Measurements from ENCODE around the gene SNX8. TPM values are rescaled to one million over a fixed set of nuclear protein-coding genes. Genes with fewer than 3 reads are reported as not detected.

The SNX8 gene
- total RNA-seq, 2 donors from 2014 or later: 8.6 to 9.3 TPM

DNA sequence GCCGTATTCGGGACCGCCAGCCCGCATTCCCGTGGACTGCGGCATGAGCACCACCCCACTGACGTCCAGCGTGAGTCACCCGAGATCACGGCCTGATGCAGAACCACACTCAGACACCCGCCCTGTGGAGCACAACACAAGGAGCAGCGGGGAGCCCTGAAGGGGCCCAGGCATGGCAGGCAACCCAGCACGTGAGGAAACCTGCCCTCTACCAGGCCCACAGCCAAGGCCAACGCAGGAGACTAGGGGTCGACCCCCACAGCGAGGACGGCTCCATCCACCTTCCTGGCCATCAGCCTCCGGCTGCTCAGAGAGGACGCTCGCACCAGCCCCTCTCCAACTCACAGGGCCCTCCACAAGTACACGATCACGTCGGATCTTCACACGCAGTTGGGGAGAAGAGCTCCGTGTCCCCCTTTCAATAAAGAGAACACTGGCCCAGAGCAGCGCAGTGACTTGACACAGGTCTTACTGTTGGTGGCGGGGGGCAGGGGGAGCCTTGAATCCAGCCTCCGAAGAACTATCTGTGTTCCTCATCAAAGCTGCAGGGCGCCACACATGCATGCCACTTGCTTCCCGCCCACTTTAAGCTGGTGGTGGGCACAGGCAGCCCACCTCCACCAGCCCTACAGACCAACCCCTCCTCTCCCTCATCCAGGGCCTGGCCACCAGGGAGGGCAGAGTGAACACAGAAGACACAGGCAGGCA is 103.5 kb downstream of the SNX8 start:
- H3K27me3 Mint-ChIP-seq: no peaks in the 10 kb centered on the region
- ATAC-seq: no peak
- DNase-seq: no peak
- peaks cover 18% of the 10 kb centered on the region for H3K4me1 Mint-ChIP-seq
- H3K9me3 ChIP-seq (ENCODE audit: control insufficient read depth, low read length, poor library complexity, severe bottlenecking): no peaks in the 10 kb centered on the region
- no peak overlapping the region for H3K27ac Mint-ChIP-seq
- peaks cover 16% of the 10 kb centered on the region for H3K36me3 Mint-ChIP-seq (ENCODE audit: low read depth)
- no peak overlapping the region for H3K4me3 Mint-ChIP-seq

DNA sequence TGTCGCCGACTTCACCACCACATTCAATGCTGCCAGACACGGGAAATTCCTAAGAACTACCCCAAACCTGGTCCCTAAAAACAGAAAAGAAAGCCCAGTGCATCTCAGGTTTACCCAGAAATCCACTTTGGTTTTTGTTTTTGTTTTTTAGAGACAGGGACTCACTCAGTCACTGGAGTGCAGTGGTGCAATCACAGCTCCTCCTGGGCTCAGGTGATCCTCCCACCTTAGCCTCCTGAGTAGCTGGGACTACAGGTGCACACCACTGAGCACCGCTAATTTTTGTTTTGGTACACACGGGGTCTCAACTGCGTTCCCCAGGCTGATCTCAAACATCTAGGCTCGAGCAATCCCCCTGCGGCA is 104.3 kb downstream of the SNX8 start:
- Mint-ChIP-seq H3K4me1 (peaks cover 13% of the 10 kb centered on the region), H3K27me3 (no peaks in the 10 kb centered on the region), H3K27ac (no peak overlapping the region), H3K36me3 (ENCODE audit: low read depth) (peaks cover 13% of the 10 kb centered on the region), H3K4me3 (no peak overlapping the region)
- DNase-seq (no peak), ATAC-seq (no peak)
- no peaks in the 10 kb centered on the region for H3K9me3 ChIP-seq (ENCODE audit: control insufficient read depth, low read length, poor library complexity, severe bottlenecking)

- H3K4me3 Mint-ChIP-seq: no peak overlapping the region
- H3K27ac Mint-ChIP-seq: peak overlapping the region; percentile 72
- H3K9me3 ChIP-seq (ENCODE audit: control insufficient read depth, low read length, poor library complexity, severe bottlenecking): no peaks in the 10 kb centered on the region
Measured at GRCh38 chr7:2209146-2209960, 104.9 kb downstream of the SNX8 start.

DNA sequence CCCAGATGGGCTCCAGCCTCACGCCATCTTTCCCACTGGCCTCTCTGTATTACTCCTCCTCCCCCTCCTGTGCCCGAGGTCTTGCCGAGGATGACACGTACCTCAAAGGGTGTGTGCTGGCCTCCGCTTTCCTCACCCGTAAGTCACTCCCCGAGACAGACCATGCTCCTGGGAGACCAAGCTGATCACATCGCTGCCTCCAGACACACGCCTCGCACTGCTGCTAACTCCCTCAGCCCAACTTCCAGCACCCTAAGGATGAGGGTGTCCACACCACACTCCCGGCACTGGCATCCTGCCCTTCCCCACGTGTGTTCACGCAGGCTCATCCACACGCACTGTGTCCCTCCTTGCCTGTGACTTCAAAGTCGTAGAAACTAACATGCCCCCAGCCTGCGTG is 105.5 kb downstream of the SNX8 start:
- no peak for DNase-seq
- peaks cover 10% of the 10 kb centered on the region for H3K4me1 Mint-ChIP-seq
- H3K36me3 Mint-ChIP-seq (ENCODE audit: low read depth): peaks cover 10% of the 10 kb centered on the region
- no peak for ATAC-seq
- H3K4me3 Mint-ChIP-seq: no peak overlapping the region
- peak overlapping the region; percentile 72 for H3K27ac Mint-ChIP-seq
- H3K27me3 Mint-ChIP-seq: no peaks in the 10 kb centered on the region
- H3K9me3 ChIP-seq (ENCODE audit: control insufficient read depth, low read length, poor library complexity, severe bottlenecking): no peaks in the 10 kb centered on the region

More at GRCh38 chr7:2209146-2209960, 104.9 kb downstream of the SNX8 start:
- H3K27me3 Mint-ChIP-seq: no peaks in the 10 kb centered on the region
- DNase-seq (peak in 2 of 3 donors; percentile 19 to 23), ATAC-seq (peak; percentile 60)
- H3K36me3 Mint-ChIP-seq (ENCODE audit: low read depth): peaks cover 13% of the 10 kb centered on the region
- peaks cover 9% of the 10 kb centered on the region for H3K4me1 Mint-ChIP-seq

DNA sequence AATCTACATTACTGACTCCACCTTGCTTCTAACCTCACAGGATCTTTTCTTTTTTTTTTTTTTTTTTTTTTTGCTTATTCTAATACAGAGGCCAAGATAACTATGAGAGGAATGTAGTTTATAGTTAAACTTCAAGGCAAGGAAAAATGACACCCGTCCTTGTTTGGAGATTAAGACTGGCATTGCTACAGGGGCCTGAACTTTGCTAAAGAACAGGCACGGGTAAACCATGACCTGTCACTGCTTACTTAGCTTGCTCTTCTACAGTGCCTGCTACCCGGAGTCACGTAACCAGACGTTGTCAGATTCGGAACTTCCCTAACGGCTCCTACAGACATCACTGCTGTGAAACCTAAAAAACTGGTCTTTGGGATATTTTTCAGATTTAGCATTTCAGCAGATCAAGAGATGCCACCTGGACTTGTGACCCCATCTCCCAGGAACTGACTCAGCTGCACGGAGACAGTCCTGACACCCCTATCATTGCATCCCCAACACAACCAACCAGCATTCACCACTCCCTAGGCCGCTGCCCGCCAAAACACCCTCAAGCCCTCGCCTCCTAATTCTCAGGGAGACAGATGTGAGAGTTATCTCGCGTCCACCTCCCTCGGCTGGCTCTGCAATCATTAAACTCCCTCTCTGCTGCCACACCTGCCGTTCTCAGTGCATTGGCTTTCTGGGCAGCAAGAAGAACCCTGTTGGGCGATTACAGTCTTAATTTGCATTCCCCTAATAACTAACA is 109.0 kb downstream of the SNX8 start:
- H3K27ac Mint-ChIP-seq: no peak overlapping the region
- DNase-seq (no peak), ATAC-seq (no peak)

DNA sequence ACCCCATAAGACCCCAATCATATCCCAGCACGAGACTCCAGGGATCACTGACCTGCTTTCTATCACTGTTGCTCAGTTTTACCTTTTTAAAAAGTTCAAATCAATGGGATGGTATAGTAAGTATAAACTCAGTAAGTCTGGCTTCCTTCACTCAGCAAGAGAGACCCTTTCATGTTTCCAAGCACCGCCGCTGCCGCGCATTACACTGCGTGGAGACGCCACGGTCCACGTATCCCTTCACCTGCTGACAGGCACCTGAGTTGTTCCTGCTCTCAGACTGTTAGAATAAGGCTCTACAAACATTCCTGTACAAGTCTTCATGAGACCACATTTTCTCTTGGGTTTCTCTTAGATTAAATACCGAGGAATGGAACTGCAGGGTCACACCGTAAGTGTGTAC is 109.8 kb downstream of the SNX8 start:
- Mint-ChIP-seq H3K4me3 (no peak overlapping the region), H3K27ac (no peak overlapping the region), H3K36me3 (ENCODE audit: low read depth) (peaks cover 5% of the 10 kb centered on the region), H3K27me3 (no peaks in the 10 kb centered on the region), H3K4me1 (peaks cover 6% of the 10 kb centered on the region)
- no peak for ATAC-seq
- H3K9me3 ChIP-seq (ENCODE audit: control insufficient read depth, low read length, poor library complexity, severe bottlenecking): no peaks in the 10 kb centered on the region
- DNase-seq: no peak

More for the DNA sequence above, 109.0 kb downstream of the SNX8 start:
- Mint-ChIP-seq H3K4me3 (no peak overlapping the region), H3K27me3 (no peaks in the 10 kb centered on the region), H3K36me3 (ENCODE audit: low read depth) (peaks cover 5% of the 10 kb centered on the region), H3K4me1 (peaks cover 8% of the 10 kb centered on the region)
- H3K9me3 ChIP-seq (ENCODE audit: control insufficient read depth, low read length, poor library complexity, severe bottlenecking): no peaks in the 10 kb centered on the region

DNA sequence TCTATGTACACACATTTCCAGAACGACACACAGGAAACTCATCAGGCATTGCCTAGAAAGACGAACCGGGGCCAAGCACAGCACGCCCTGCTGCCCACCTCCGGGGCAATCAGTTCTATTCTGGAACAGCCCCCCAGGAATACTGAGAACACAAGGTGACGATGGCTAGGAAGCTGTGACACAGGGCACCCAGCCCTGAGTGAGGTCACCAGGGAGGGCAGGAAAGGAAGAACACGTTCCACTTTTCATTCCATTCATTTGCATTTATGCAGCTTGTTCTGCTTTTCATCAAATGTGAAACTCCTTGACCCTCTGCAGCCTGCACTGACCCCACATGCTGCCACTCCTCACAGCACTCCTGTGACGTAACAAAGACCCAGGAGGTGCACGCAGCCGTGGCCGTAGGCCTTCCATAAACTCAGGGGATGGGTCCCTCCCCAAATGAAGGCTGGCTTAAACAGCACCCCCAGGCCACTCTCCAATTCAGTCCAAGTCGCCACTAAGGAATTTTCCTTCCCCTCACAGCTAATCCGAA is 110.4 kb downstream of the SNX8 start:
- peaks cover 6% of the 10 kb centered on the region for H3K4me1 Mint-ChIP-seq
- H3K27ac Mint-ChIP-seq: no peak overlapping the region
- no peaks in the 10 kb centered on the region for H3K27me3 Mint-ChIP-seq
- DNase-seq (no peak), ATAC-seq (no peak)
- H3K36me3 Mint-ChIP-seq (ENCODE audit: low read depth): peaks cover 4% of the 10 kb centered on the region
- no peak overlapping the region for H3K4me3 Mint-ChIP-seq
- no peaks in the 10 kb centered on the region for H3K9me3 ChIP-seq (ENCODE audit: control insufficient read depth, low read length, poor library complexity, severe bottlenecking)

DNA sequence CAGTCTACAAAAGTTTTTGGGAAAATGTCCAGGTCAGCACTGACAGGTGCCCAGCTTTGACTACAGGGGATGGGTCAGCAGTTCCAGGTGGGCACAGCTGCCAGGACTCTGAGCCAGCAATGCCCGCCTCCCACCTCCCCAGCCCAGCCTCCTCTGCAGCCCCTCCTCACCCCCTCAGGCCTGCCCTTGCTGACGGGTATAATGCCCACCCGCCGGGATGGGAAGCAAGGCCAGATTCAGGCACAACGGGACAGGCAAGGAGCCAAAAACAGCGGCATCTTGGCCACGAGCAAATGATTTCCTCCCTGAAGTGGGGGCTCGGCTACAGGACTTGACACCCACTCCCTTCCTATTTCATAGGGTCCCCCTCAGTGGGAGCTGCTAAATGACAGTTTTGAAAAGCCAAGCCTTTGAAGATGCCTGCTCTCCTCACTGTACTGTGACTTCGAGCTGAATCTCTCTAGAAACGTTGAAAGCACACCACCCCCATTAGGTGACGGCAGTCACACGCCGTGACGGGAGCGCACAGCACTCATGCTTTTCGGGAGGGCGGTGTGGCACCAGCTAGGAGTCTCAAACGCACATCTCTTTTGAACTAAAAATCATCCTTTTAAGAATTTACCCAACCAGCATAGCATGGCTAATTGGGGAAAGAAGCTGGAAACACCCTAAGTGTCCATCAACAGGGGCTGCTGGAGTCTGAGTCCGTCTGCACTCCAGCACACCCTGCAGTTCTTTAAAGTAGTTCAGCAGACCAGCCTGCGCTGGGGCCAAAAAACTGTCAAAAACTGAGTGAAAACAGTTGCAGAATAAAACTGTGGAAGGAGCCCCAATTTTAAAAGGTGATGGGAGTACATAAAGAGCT is 111.1 kb downstream of the SNX8 start:
- H3K9me3 ChIP-seq (ENCODE audit: control insufficient read depth, low read length, poor library complexity, severe bottlenecking): no peaks in the 10 kb centered on the region
- peaks cover 4% of the 10 kb centered on the region for H3K4me1 Mint-ChIP-seq
- H3K27ac Mint-ChIP-seq: no peak overlapping the region
- no peaks in the 10 kb centered on the region for H3K27me3 Mint-ChIP-seq
- H3K36me3 Mint-ChIP-seq (ENCODE audit: low read depth): no peaks in the 10 kb centered on the region
- H3K4me3 Mint-ChIP-seq: no peak overlapping the region
- DNase-seq (no peak), ATAC-seq (no peak)

DNA sequence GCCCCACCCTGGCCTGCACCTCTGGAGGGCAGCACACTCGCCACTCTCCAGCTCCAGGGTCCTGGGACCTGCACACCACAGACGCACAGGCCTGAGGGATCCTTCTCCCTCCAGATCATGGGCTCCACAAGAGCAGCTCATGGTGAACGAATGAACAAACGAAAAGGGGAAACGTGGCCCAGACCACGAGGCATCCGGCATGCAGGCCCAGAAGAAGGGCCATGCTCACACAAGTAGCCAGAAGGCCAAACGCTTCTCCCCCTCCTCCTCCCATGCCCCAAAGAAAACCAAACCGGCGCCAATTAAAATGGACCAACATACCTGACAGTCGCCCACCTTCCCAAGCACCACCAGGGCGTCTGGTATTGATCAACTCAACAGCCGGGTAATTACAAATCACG is 111.9 kb downstream of the SNX8 start:
- Mint-ChIP-seq H3K27me3 (no peaks in the 10 kb centered on the region), H3K36me3 (ENCODE audit: low read depth) (no peaks in the 10 kb centered on the region), H3K4me1 (peaks cover 8% of the 10 kb centered on the region), H3K27ac (no peak overlapping the region), H3K4me3 (no peak overlapping the region)
- ATAC-seq (no peak), DNase-seq (no peak)
- H3K9me3 ChIP-seq (ENCODE audit: control insufficient read depth, low read length, poor library complexity, severe bottlenecking): no peaks in the 10 kb centered on the region

Other genes with a start within 250 kb of the SNX8 start
- gene MAD1L1, start 81.5 kb downstream of the SNX8 start, total RNA-seq: 100 to 1,000 TPM in 1 of 2 donors, 10 to 100 TPM in 1; 81.3 to 115 TPM
- gene MRM2, start 72.2 kb downstream of the SNX8 start, total RNA-seq: 1 to 10 TPM; 4.1 to 4.2 TPM
- 10 to 100 TPM; 12.7 to 16.2 TPM for gene NUDT1, start 72.2 kb downstream of the SNX8 start, total RNA-seq
- 100 to 1,000 TPM; 139 to 176 TPM for gene EIF3B, start 40.4 kb upstream of the SNX8 start, total RNA-seq
- gene CHST12, start 89.2 kb upstream of the SNX8 start, total RNA-seq: 10 to 100 TPM; 18.7 to 19.5 TPM
- gene GRIFIN, start 162.0 kb upstream of the SNX8 start, total RNA-seq: not detected
- gene LFNG, start 205.3 kb upstream of the SNX8 start, total RNA-seq: 100 to 1,000 TPM; 110 to 116 TPM
- gene BRAT1, start 241.1 kb upstream of the SNX8 start, total RNA-seq: 10 to 100 TPM; 19.5 to 20.5 TPM
- 1 to 10 TPM; 6.7 to 9.0 TPM for gene IQCE, start 244.5 kb upstream of the SNX8 start, total RNA-seq